GM18498 (cell line): ENCODE results near the gene CA10.

ENCODE experiments used
- ATAC-seq: cut with Tn5 transposase; IDR thresholded peaks from one replicate; pipeline ENCODE4 v1.9.1; 2021; ENCODE audit warnings: mild to moderate bottlenecking, moderate library complexity; ENCODE audit not compliant: unreplicated experiment

The CA10 gene

GRCh38 chr17:52158450-52159042 lies at the start of gene CA10:
CA10 (minus strand) TSS chr17:52158714.
- ATAC-seq, result no peak

- ATAC-seq, result no peak
These were observed 49.3 kb upstream of the CA10 start for GRCh38 chr17:52207796-52208195.

- ATAC-seq, result no peak
These were observed 44.1 kb upstream of the CA10 start for GRCh38 chr17:52202520-52203080.

- no peak for ATAC-seq
These were observed 43.4 kb upstream of the CA10 start for GRCh38 chr17:52201767-52202519.

- no peak for ATAC-seq
These were observed 33.0 kb upstream of the CA10 start for GRCh38 chr17:52191491-52191890.

GRCh38 chr17:52181782-52182181 lies 23.3 kb upstream of the CA10 start:
- no peak for ATAC-seq

- ATAC-seq, result no peak
These were observed 19.5 kb upstream of the CA10 start for GRCh38 chr17:52178012-52178411.

- no peak for ATAC-seq
These were observed 12.6 kb upstream of the CA10 start for GRCh38 chr17:52170963-52171572.

GRCh38 chr17:52160136-52160567 lies 1.6 kb upstream of the CA10 start:
- ATAC-seq, result no peak

GRCh38 chr17:52159246-52160135 lies 977 bp upstream of the CA10 start:
- ATAC-seq, result no peak

GRCh38 chr17:52157603-52158449 lies 688 bp downstream of the CA10 start:
- ATAC-seq, result no peak

- no peak for ATAC-seq
These were observed 1.6 kb downstream of the CA10 start for GRCh38 chr17:52156576-52157570.

- no peak for ATAC-seq
These were observed 3.2 kb downstream of the CA10 start for GRCh38 chr17:52155301-52155700.

- no peak for ATAC-seq
These were observed 4.0 kb downstream of the CA10 start for GRCh38 chr17:52154466-52154865.

- ATAC-seq, result no peak
These were observed 7.6 kb downstream of the CA10 start for GRCh38 chr17:52150935-52151334.

GRCh38 chr17:52149626-52150025 lies 8.9 kb downstream of the CA10 start:
- ATAC-seq, result no peak

- no peak for ATAC-seq
These were observed 9.6 kb downstream of the CA10 start for GRCh38 chr17:52148969-52149351.

- peak; percentile 27 for ATAC-seq
These were observed 10.1 kb downstream of the CA10 start for GRCh38 chr17:52148288-52148968.
